ENCODE results near the gene NRXN3. TPM values are rescaled to one million over a fixed set of nuclear protein-coding genes. Genes with fewer than 3 reads are reported as not detected.

Gene NRXN3
- polyA plus RNA-seq, 1 of the 3 experiments (the other 2 are of a cell fraction): 1.6 TPM

- H3K27ac ChIP-seq (ENCODE audit: low read depth in 2 of 2, low read length in 1 of 2): no peak overlapping the region
- ChIA-PET CTCF (no interaction called here), POLR2A (no interaction called here)
- TF ChIP-seq SMC3 (IDR thresholded peaks at IDR 0.05; ENCODE audit: low read depth, low read length) (no peak), GATA2 (CRISPR knock-in tag; IDR thresholded peaks at IDR 0.05) (no peak), NRF1 (IDR thresholded peaks at IDR 0.05; ENCODE audit: low read depth, low read length) (no peak), ELF1 (IDR thresholded peaks at IDR 0.05) (no peak), EZH2phosphoT487 (IDR thresholded peaks at IDR 0.05; ENCODE audit: borderline replicate concordance, low read depth) (no peak), TAF1 (IDR thresholded peaks at IDR 0.05; ENCODE audit: borderline replicate concordance, low read depth, low read length) (no peak), FOSL2 (IDR thresholded peaks at IDR 0.05; ENCODE audit: borderline replicate concordance, low read depth) (no peak), CHD2 (IDR thresholded peaks at IDR 0.05; ENCODE audit: low read length, partially characterized antibody) (no peak), REST (IDR thresholded peaks at IDR 0.05; ENCODE audit: low read depth, low read length) (no peak), TEAD4 (IDR thresholded peaks at IDR 0.05; ENCODE audit: borderline replicate concordance, insufficient read depth) (no peak), RFX5 (IDR thresholded peaks at IDR 0.05; ENCODE audit: low read length) (no peak), RAD21 (IDR thresholded peaks at IDR 0.05; ENCODE audit: low read length) (no peak), FOXM1 (IDR thresholded peaks at IDR 0.05; ENCODE audit: low read depth) (no peak), YY1 (IDR thresholded peaks at IDR 0.05; ENCODE audit: low read depth) (no peak)
- no peak for DNase-seq
- H3K9me3 ChIP-seq: no peaks in the 10 kb centered on the region
- no peaks in the 10 kb centered on the region for H4K20me1 ChIP-seq (ENCODE audit: insufficient read depth)
- H3K4me3 ChIP-seq (ENCODE audit: low read depth in 2 of 2, low read length in 1 of 2): no peak overlapping the region
- no peak overlapping the region for H3K9ac ChIP-seq
- no peaks in the 10 kb centered on the region for H3K9me2 ChIP-seq
- no peaks in the 10 kb centered on the region for H3K27me3 ChIP-seq (ENCODE audit: insufficient read depth)
- no peak overlapping the region for H3K4me2 ChIP-seq
- no peaks in the 10 kb centered on the region for H3K4me1 ChIP-seq (ENCODE audit: control insufficient read depth in 1 of 2, insufficient read depth in 2 of 2, low read depth in 1 of 2, low read length in 1 of 2)
- no peaks in the 10 kb centered on the region for H3F3A ChIP-seq (replicated peaks; ENCODE audit: insufficient read depth)
- WGBS (ENCODE audit: low lambda C conversion rate): 20% methylated on average over 3 of the region's 3 CpGs
- H3K36me3 ChIP-seq (replicated peaks in 1 of 2; ENCODE audit: control insufficient read depth in 1 of 2, insufficient read depth in 2 of 2, low read length in 1 of 2): no peaks in the 10 kb centered on the region
- H3K79me2 ChIP-seq (ENCODE audit: insufficient read depth): no peaks in the 10 kb centered on the region
- no peak overlapping the region for H2AFZ ChIP-seq (ENCODE audit: low read depth)
Measured at GRCh38 chr14:78414172-78414571, 244.0 kb downstream of the NRXN3 start.

DNA sequence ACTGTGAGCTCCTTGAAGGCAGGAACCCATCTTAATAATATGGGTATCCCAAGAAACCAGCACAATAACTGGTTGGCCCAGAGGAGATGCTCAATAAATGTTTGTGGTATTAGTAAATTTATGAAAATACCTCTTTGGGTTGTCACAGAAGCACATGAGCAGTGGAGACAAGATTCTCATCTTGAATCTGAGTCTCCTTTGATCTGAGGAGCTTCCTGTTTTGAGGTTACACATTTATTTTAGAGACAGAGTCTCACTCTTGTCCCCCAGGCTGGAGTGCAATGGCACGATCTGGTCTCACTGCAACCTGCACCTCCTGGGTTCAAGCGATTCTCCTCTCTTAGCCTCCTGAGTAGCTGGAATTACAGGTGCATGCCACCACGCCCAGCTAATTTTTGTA, 247.4 kb downstream of the NRXN3 start:
- TF ChIP-seq RAD21 (IDR thresholded peaks at IDR 0.05; ENCODE audit: low read length) (no peak), EZH2phosphoT487 (IDR thresholded peaks at IDR 0.05; ENCODE audit: borderline replicate concordance, low read depth) (no peak), MEF2A (IDR thresholded peaks at IDR 0.05; ENCODE audit: borderline replicate concordance, low read depth) (no peak), YY1 (IDR thresholded peaks at IDR 0.05; ENCODE audit: low read depth) (no peak), FOSL2 (IDR thresholded peaks at IDR 0.05; ENCODE audit: borderline replicate concordance, low read depth) (no peak), SMC3 (IDR thresholded peaks at IDR 0.05; ENCODE audit: low read depth, low read length) (no peak), JUND (IDR thresholded peaks at IDR 0.05) (no peak)
- TF ChIP-seq, protein P1, sequence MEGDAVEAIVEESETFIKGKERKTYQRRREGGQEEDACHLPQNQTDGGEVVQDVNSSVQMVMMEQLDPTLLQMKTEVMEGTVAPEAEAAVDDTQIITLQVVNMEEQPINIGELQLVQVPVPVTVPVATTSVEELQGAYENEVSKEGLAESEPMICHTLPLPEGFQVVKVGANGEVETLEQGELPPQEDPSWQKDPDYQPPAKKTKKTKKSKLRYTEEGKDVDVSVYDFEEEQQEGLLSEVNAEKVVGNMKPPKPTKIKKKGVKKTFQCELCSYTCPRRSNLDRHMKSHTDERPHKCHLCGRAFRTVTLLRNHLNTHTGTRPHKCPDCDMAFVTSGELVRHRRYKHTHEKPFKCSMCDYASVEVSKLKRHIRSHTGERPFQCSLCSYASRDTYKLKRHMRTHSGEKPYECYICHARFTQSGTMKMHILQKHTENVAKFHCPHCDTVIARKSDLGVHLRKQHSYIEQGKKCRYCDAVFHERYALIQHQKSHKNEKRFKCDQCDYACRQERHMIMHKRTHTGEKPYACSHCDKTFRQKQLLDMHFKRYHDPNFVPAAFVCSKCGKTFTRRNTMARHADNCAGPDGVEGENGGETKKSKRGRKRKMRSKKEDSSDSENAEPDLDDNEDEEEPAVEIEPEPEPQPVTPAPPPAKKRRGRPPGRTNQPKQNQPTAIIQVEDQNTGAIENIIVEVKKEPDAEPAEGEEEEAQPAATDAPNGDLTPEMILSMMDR (IDR thresholded peaks at IDR 0.05): no peak
- TF ChIP-seq, protein P2, sequence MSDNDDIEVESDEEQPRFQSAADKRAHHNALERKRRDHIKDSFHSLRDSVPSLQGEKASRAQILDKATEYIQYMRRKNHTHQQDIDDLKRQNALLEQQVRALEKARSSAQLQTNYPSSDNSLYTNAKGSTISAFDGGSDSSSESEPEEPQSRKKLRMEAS (IDR thresholded peaks at IDR 0.05; ENCODE audit: low read depth): no peak
- 39% methylated on average over 3 of the region's 3 CpGs for WGBS (ENCODE audit: low lambda C conversion rate)
- no peak for DNase-seq
- Histone ChIP-seq H3K4me3 (ENCODE audit: low read depth in 2 of 2, low read length in 1 of 2) (no peak overlapping the region), H3K79me2 (ENCODE audit: insufficient read depth) (no peaks in the 10 kb centered on the region), H3K9ac (no peak overlapping the region), H3F3A (replicated peaks; ENCODE audit: insufficient read depth) (no peaks in the 10 kb centered on the region), H3K4me2 (no peak overlapping the region), H3K4me1 (ENCODE audit: control insufficient read depth in 1 of 2, insufficient read depth in 2 of 2, low read depth in 1 of 2, low read length in 1 of 2) (no peaks in the 10 kb centered on the region), H2AFZ (ENCODE audit: low read depth) (no peak overlapping the region), H3K9me3 (no peaks in the 10 kb centered on the region), H3K36me3 (replicated peaks in 1 of 2; ENCODE audit: control insufficient read depth in 1 of 2, insufficient read depth in 2 of 2, low read length in 1 of 2) (no peaks in the 10 kb centered on the region), H4K20me1 (ENCODE audit: insufficient read depth) (no peaks in the 10 kb centered on the region), H3K27ac (ENCODE audit: low read depth in 2 of 2, low read length in 1 of 2) (no peak overlapping the region), H3K9me2 (no peaks in the 10 kb centered on the region), H3K27me3 (ENCODE audit: insufficient read depth) (no peaks in the 10 kb centered on the region)
- CTCF ChIA-PET: interaction anchor here (0.7 to 1.2 kb wide), 3 partner anchors 10 to 182 kb away, joined by 3 read pairs; no protein-coding TSS in a partner anchor
- POLR2A ChIA-PET: no interaction called here

All from SK-N-SH (cell line).